Muscle layer of duodenum (tissue), 2 donors: Measurements from ENCODE around the gene KIF26A.
A peak's percentile ranks its signal among the peaks of the same experiment; 100 is the strongest.

Experiments
- H3K27ac ChIP-seq: one replicate; pipeline ENCODE4 v1.7.0; 2013; ENCODE audit warnings: mild to moderate bottlenecking, low read length
- H3K27me3 ChIP-seq: one replicate; pipeline ENCODE4 v1.7.0; 2013; ENCODE audit warnings: low read depth, mild to moderate bottlenecking, control low read depth, low read length
- H3K36me3 ChIP-seq, 2 donors: one replicate each; pipeline ENCODE4 v1.7.0; 2013; ENCODE audit warnings: low read length in 2 of 2, control low read depth in 1 of 2, mild to moderate bottlenecking in 1 of 2; ENCODE audit not compliant: insufficient read depth in 2 of 2, control insufficient read depth in 1 of 2
- H3K4me1 ChIP-seq, 2 donors: one replicate each; pipeline ENCODE4 v1.7.0; 2013; ENCODE audit warnings: low read length in 2 of 2, mild to moderate bottlenecking in 2 of 2, control low read depth in 1 of 2, moderate library complexity in 1 of 2; ENCODE audit not compliant: insufficient read depth in 2 of 2, control insufficient read depth in 1 of 2
- H3K4me3 ChIP-seq, 2 donors: one replicate each; pipeline ENCODE4 v1.7.0; 2013; ENCODE audit warnings: low read length in 2 of 2, low read depth in 1 of 2, mild to moderate bottlenecking in 1 of 2
- H3K9me3 ChIP-seq, 2 donors: one replicate each; pipeline ENCODE4 v1.7.0; 2013; ENCODE audit warnings: low read length in 2 of 2, control low read depth in 1 of 2, mild to moderate bottlenecking in 1 of 2; ENCODE audit not compliant: control insufficient read depth in 1 of 2
- donor health status: healthy.

The KIF26A gene

DNA sequence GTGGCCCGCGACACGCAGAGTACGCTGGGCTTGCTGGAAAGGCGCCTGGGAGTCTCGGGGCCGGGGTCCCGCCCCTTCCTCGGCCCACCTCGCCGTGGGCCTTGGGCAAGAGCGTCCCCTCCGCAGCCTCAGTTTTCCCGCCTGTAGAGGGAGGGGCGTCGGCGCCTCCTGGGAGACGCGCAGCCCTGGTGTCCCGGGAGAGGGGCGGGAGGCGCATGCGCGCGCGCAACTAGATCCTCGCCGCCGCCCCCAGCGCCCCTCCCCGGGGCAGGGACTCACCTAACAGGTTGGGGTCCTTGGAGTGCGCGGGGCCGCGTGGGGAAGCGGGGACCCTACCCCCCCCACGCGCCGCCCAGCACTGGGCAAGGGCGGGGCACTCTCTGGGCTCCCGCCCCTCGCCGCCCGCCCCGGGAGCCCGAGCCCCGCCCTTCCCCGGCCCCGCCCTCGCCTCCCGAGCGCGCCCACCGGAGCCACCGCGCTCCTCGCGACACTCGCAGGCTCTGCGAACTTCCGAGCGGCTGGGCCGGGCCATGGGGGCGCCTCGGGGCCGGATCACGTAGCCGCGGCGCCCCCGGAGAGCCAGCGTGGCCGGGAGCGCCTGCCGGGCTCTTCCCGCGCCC is at the start of gene KIF26A:
KIF26A (plus strand) TSS at position 490 of the 620 bp plus-strand sequence. CDS start 136 bp downstream, outside the sequence.
- peaks cover 0 to 41% of the 10 kb centered on the region in 2 donors for H3K4me1 ChIP-seq
- H3K9me3 ChIP-seq = no peaks in the 10 kb centered on the region
- H3K27me3 ChIP-seq = peaks cover 28% of the 10 kb centered on the region
- no peaks in the 10 kb centered on the region for H3K36me3 ChIP-seq
- peak within 1 kb of the TSS; percentile 7 to 75 for H3K4me3 ChIP-seq
- H3K27ac ChIP-seq = no peak within 1 kb of the TSS

DNA sequence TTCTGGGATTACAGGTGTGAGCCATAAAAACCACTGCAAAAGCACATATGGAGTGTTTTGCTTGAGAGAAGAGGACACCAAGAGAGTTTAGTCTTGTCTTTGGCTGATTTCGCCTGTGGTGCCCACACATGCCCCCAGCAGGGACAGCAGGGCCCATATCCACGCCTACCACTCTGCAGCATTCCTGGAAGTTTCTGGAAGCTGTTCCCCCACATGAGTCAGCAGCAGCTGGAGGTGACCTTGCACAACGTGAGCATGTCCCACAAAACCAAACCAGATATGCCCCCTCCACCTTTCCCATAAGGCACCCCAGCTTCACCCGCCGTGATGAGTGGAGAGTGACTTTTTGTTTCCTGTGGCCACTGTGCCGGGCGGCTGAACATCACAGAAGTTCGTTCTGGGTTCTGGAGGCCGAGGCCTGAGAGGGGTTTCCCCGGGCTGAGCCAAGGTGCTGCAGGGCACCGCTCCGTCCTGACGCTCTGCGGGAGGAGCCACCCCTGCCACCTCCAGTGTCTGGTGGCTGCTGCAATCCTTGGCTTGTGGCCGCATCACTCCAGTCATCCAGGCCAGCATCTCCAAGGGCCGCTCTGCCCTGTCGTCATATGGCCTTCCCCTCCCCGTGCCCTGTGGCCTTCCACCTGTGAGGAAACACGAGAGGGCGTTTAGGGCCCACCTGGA is 48.2 kb upstream of the KIF26A start:
- Histone ChIP-seq H3K27me3 (peaks cover 6% of the 10 kb centered on the region), H3K9me3 (no peaks in the 10 kb centered on the region), H3K27ac (no peak overlapping the region), H3K36me3 (no peaks in the 10 kb centered on the region), H3K4me1 (peaks cover 0 to 6% of the 10 kb centered on the region in 2 donors), H3K4me3 (no peak overlapping the region)

DNA sequence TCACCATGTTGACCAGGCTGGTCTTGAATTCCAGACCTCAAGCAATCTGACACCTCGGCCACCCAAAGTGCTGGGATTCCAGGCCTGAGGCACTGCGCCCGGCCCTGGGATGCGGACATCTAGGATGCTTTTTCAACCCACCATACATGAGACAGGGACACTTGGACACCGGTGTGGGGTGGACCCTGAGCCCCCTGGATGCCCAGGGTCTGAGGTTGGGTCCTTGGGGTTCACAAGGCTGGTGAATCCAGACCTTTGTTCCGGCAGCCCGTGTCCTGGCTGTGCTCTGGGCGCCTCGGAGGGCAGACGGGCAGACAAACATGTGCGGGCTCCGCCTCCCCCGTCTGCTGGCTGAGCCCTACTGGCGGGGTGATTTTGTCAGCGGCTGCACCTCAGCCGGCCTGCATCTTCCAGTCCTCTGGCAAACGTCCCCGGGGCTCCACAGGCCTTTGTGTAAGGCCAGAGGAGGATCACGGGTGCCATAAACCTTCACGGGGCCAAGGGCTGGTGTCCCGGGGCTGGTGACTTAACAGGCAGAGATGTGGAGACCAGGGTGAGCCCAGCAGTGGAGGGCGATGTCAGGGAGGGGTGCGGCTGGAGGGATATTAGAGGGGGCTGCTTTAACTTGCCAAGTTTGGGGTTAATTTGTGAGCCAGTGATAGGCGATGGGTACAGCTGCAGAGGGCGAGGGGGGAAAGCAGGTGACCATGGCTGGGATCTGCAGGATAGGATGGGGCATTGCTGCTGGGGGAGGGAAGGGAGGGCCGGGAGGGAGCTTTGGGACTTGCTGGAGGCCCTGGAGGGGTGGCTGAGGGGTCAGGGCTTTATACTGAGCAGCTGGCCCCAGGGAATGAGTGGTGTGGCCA is 47.1 kb upstream of the KIF26A start:
- no peaks in the 10 kb centered on the region for H3K9me3 ChIP-seq
- no peak overlapping the region for H3K27ac ChIP-seq
- H3K36me3 ChIP-seq = no peaks in the 10 kb centered on the region
- H3K4me3 ChIP-seq = no peak overlapping the region
- no peaks in the 10 kb centered on the region for H3K4me1 ChIP-seq
- no peaks in the 10 kb centered on the region for H3K27me3 ChIP-seq

DNA sequence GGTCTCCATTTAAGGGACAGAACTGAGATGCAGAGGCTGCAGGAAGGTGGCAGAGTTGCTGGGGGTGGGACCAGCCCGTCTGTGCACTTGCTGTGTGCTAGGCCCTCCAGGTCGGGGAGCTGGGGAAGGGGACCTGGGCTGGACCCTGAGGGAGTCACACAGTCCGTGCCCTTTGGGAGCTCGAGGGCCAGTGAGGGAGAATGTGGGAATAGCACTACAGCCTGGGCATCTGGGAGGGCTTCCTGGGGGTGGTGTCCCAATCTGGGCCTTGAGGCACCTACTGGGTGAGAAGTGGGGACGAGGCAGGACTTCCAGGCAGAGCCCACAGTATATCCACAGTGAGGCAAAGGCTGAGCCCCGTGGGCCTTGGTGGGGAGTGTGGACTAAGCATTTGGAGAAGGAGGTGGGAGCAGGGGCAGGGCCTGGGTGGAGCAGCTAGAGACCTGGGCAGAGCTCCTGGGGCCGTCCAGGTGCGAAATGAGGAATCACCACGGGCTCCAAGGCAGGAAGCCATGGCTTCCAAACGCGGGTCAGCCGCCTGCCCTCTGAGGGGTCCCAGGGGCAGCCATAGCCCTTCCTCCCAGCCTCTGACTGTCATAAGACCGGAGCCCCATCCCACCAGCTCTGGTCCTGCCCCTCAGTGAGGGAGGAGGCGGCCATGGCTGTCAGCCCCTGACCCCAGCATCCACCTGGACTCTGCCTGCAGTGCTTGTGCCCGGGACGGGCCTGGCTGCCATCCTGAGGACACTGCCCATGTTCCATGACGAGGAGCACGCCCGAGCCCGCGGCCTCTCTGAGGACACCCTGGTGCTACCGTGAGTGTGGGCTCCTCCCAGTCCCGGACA is 46.2 kb upstream of the KIF26A start:
- Histone ChIP-seq H3K27me3 (no peaks in the 10 kb centered on the region), H3K36me3 (no peaks in the 10 kb centered on the region), H3K4me3 (no peak overlapping the region), H3K27ac (no peak overlapping the region), H3K4me1 (no peaks in the 10 kb centered on the region), H3K9me3 (no peaks in the 10 kb centered on the region)

DNA sequence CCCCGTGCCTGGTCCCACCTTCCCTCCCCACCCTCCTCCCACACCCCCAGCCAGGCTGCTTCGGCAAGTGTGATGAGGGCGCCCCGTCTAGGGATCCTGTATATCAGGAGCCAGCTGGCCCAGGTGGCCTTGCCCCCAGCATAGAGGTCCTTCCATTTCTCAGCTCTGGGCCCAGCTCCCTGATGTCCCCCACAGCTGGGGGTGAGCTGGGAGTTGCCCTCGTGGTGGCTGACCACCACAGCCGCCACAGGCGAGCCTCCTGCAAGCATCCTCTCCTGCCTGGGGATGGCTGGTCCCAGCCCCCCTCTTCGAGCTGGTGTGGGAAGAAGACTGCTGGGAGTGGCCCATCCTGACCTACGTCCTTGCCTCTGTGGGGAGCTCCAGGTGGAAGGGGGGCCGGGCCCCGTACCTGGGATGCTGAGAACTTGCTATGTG is 45.4 kb upstream of the KIF26A start:
- Histone ChIP-seq H3K4me3 (no peak overlapping the region), H3K27me3 (no peaks in the 10 kb centered on the region), H3K4me1 (no peaks in the 10 kb centered on the region), H3K27ac (no peak overlapping the region), H3K9me3 (no peaks in the 10 kb centered on the region), H3K36me3 (no peaks in the 10 kb centered on the region)

DNA sequence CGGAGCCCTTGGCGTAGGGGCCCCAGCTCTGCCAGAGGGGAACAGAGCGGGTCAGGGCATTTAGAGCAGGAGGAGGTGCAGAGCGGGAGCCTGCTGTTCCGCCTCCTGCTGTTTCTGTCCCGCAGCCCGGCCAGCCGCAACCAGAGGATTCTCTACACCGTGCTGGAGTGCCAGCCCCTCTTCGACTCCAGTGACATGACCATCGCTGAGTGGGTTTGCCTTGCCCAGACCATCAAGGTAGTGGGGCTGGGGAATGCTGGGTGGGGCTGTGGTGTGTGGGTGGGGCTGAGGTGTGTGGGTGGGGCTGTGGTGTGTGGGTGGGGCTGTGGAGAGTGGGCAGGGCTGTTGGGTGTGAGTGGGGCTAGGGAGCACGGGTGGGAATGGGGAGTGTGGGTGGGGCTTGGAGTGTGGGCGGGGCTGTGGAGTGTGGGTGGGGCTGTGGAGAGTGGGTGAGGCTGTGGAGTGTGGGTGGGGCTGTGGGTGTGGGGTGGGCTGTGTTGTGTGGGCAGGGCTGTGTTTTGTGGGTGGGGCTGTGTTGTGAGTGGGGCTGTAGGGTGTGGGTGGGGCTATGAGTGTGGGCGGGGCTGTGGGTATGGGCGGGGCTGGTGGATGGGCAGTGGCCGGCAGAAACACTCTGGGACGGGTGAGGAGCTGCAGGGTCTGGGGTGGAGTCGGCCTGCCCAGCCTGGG is 44.9 kb upstream of the KIF26A start:
- Histone ChIP-seq H3K9me3 (no peaks in the 10 kb centered on the region), H3K4me1 (no peaks in the 10 kb centered on the region), H3K36me3 (no peaks in the 10 kb centered on the region), H3K27ac (no peak overlapping the region), H3K27me3 (no peaks in the 10 kb centered on the region), H3K4me3 (no peak overlapping the region)

DNA sequence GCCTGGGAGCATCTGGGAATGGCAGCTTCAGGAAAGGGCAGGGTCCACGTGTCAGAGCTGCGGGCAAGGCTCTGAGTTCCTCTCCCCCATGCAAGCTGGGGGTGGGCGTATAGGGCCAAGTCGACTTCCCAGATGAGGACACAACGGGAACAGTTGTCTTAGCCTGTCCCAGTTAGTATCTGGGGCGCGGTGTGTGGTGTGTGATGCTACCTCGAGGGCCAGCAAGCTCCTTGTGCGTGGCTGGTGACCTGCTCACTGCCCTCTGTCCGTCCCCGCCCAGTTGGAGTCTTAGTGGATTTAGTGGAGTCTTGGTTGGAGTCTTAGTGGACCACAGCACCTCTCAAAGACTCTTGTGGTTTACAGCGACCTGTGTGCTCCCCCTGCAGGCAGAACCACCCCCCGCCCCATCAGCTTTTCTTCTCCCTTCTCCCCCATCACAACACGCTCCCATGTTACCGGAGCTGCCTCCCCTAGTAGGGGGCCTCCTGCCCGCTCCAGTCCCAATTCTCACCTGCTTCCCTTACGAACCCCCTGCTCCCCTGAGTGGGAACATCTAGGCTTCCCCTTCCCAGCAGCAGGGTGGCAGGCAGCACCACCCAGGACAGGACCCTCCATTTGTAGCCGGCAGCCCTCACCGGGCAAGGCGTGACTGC is 44.2 kb upstream of the KIF26A start:
- no peak overlapping the region for H3K4me3 ChIP-seq
- H3K9me3 ChIP-seq = no peaks in the 10 kb centered on the region
- no peaks in the 10 kb centered on the region for H3K27me3 ChIP-seq
- no peaks in the 10 kb centered on the region for H3K36me3 ChIP-seq
- no peak overlapping the region for H3K27ac ChIP-seq
- H3K4me1 ChIP-seq = no peaks in the 10 kb centered on the region

DNA sequence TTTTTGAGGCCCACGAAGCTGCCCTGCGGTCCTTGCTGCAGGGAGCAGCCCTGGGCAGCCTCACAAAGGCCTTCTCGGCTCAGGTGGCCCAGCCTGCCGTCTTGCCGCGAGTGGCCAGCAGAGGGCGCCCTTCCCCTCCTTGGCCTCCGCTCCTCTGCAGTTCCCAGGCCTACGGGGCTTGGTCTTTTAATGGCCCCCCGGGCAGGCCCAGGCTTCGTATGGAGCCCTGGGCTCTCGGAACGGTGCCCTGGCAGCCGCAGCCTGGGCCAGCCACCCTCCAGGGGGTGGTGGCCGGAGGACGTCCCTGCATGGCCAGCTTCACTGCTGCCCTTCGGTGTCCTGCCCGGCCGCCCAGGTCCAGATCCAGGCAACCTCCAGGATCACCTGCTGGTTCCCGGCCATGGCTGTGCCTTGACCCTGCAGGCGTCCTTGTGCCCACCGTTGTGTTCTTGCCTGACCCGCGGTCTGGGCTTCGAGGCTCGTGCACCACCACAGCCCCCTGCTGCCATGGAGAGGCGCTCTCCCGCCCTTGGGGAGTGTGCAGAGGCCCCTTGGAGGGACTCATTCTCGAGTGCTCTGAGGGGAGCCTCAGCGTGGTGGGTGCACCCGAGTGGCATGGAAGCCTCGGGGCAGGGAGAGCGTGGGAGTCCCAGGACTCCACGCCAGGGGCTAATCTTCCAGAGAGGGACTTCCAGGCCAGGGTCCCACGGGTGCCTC is 43.5 kb upstream of the KIF26A start:
- no peaks in the 10 kb centered on the region for H3K4me1 ChIP-seq
- no peaks in the 10 kb centered on the region for H3K9me3 ChIP-seq
- H3K27me3 ChIP-seq = no peaks in the 10 kb centered on the region
- H3K36me3 ChIP-seq = no peaks in the 10 kb centered on the region
- no peak overlapping the region for H3K27ac ChIP-seq
- no peak overlapping the region for H3K4me3 ChIP-seq

DNA sequence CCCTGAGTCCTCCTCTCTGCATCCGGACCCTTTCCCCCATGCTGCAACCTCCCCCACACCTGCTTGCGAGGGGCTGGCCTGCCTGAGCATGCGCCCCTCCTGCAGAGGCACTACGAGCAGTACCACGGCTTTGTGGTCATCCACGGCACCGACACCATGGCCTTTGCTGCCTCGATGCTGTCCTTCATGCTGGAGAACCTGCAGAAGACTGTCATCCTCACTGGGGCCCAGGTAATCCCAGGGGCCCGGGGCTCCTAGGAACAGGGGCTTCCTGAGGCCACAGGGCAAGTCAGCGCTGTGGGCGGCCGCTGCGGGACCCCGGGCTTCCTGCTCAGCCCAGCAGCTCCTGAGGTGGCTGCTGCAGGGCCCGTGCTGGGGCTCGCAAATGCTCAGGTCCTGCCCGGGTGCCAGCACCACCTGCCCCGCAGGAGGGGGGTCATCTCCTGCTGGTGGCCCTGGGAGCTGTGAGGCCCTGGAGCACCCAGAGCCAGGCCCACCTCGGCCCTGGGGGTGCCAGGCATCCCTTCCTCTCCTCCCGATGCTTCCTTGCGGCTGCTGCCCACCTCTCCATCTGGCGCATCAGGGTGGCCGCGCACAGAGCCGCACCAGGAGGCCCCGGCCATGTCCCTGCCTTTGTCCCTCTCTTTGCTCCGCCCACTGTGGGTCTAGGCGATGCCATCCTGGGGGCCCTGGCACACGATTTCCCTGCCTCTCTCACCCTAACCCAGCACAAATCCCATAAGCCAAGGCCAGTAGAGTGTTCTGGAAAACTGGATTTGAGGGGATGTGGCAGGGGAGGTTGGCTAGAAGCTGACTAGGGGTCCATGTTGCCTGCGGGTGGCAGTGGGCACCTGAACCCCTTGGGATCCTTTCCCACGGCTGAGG is 42.7 kb upstream of the KIF26A start:
- H3K27ac ChIP-seq = no peak overlapping the region
- no peaks in the 10 kb centered on the region for H3K9me3 ChIP-seq
- H3K4me1 ChIP-seq = no peaks in the 10 kb centered on the region
- H3K4me3 ChIP-seq = no peak overlapping the region
- no peaks in the 10 kb centered on the region for H3K36me3 ChIP-seq
- H3K27me3 ChIP-seq = no peaks in the 10 kb centered on the region
